ENCODE results near the gene DMWD.

GRCh38 chr19:45790942-45791341, 1.7 kb downstream of the DMWD start:
- TF ChIP-seq CTCF (IDR thresholded peaks at IDR 0.05): no peak
- no peak for TF ChIP-seq POLR2A (IDR thresholded peaks at IDR 0.05)
- no peak for TF ChIP-seq EP300 (IDR thresholded peaks at IDR 0.05; ENCODE audit: low read depth)

Measured in transverse colon (tissue), 3 donors.